Astrocyte of the cerebellum (primary cell): ENCODE measurements around the gene SLC27A6.
"Not testable (repeated sequence)": the region's sequence is repeated elsewhere in the genome, so short reads cannot be mapped to it uniquely, and the experiment has no call there.

Experiments used
- DNase-seq: peaks from one replicate; pipeline ENCODE4 v3.0.0-alpha.2; 2011; ENCODE audit warnings: low read depth
- H3K4me3 ChIP-seq: 2 replicates; pipeline ENCODE4 v1.5.1; 2011; ENCODE audit warnings: mild to moderate bottlenecking, low read depth, low read length, moderate library complexity
- CTCF ChIP-seq: IDR thresholded peaks from 2 replicates; pipeline ENCODE4 v1.5.1; 2012; ENCODE audit warnings: low read length, low read depth, moderate library complexity, mild to moderate bottlenecking; ENCODE audit errors: missing control alignments
- in situ Hi-C: cut with HindIII; loops from 2 replicates; pipeline ENCODE4 v1.10.0; 2017; ENCODE audit warnings: low sequenced_read_pairs

The SLC27A6 gene

GRCh38 chr5:129020683-129021082, 55.4 kb downstream of the SLC27A6 start:
- in situ Hi-C loops = no loop called here
- no peak for TF ChIP-seq CTCF
- no peak overlapping the region for H3K4me3 ChIP-seq
- DNase-seq = no peak

GRCh38 chr5:129021744-129022143, 56.5 kb downstream of the SLC27A6 start:
- DNase-seq = no peak
- TF ChIP-seq CTCF = no peak
- no peak overlapping the region for H3K4me3 ChIP-seq
- in situ Hi-C loops = no loop called here

- no peak for TF ChIP-seq CTCF
- DNase-seq = no peak
- H3K4me3 ChIP-seq = no peak overlapping the region
- in situ Hi-C loops = no loop called here
Observed at GRCh38 chr5:129022599-129022998, 57.3 kb downstream of the SLC27A6 start.

GRCh38 chr5:129027260-129027659, 62.0 kb downstream of the SLC27A6 start:
- no peak for DNase-seq
- in situ Hi-C loops = no loop called here
- no peak for TF ChIP-seq CTCF
- H3K4me3 ChIP-seq = no peak overlapping the region

GRCh38 chr5:129031886-129032683, 66.8 kb downstream of the SLC27A6 start:
- no peak overlapping the region for H3K4me3 ChIP-seq
- DNase-seq = no peak
- TF ChIP-seq CTCF = no peak
- in situ Hi-C loops = no loop called here

GRCh38 chr5:129036257-129036656, 71.0 kb downstream of the SLC27A6 start:
- H3K4me3 ChIP-seq, in situ Hi-C loops, DNase-seq: not testable (repeated sequence)

GRCh38 chr5:129041196-129041881, 76.1 kb downstream of the SLC27A6 start:
- no peak for DNase-seq
- in situ Hi-C loops = no loop called here
- no peak overlapping the region for H3K4me3 ChIP-seq
- TF ChIP-seq CTCF = no peak
